CD4-positive, alpha-beta T cell treated with Interleukin-1 beta for 1 hour (primary cell): ENCODE results near the gene CCDC122.
"Not testable (repeated sequence)": the region's sequence is repeated elsewhere in the genome, so short reads cannot be mapped to it uniquely, and the experiment has no call there.

ENCODE experiments used
- DNase-seq, 2 donors: peaks; one replicate each; pipeline ENCODE4 v3.0.0-alpha.2; 2020 to 2022

The CCDC122 gene

GRCh38 chr13:43876366-43876765 lies 3.2 kb downstream of the CCDC122 start:
- no peak for DNase-seq

- peak in 1 of 2 donors; percentile 24 for DNase-seq
Observed at GRCh38 chr13:43874504-43875092, 4.9 kb downstream of the CCDC122 start.

- no peak for DNase-seq
Observed at GRCh38 chr13:43872181-43872580, 7.4 kb downstream of the CCDC122 start.

GRCh38 chr13:43865892-43866291 lies 13.6 kb downstream of the CCDC122 start:
- DNase-seq = no peak

GRCh38 chr13:43864921-43865320 lies 14.6 kb downstream of the CCDC122 start:
- DNase-seq = no peak

- DNase-seq = no peak
Observed at GRCh38 chr13:43861863-43862262, 17.7 kb downstream of the CCDC122 start.

- DNase-seq = no peak
Observed at GRCh38 chr13:43852923-43853404, 26.6 kb downstream of the CCDC122 start.

- DNase-seq = no peak
Observed at GRCh38 chr13:43850873-43851272, 28.7 kb downstream of the CCDC122 start.

- DNase-seq = no peak
Observed at GRCh38 chr13:43848001-43848649, 31.4 kb downstream of the CCDC122 start.

- no peak for DNase-seq
Observed at GRCh38 chr13:43846496-43847158, 32.9 kb downstream of the CCDC122 start.

- no peak for DNase-seq
Observed at GRCh38 chr13:43838909-43839308, 40.6 kb downstream of the CCDC122 start.

- no peak for DNase-seq
Observed at GRCh38 chr13:43835701-43836100, 43.8 kb downstream of the CCDC122 start.

GRCh38 chr13:43831088-43831487 lies 48.5 kb downstream of the CCDC122 start:
- no peak for DNase-seq

- no peak for DNase-seq
Observed at GRCh38 chr13:43830497-43830881, 49.1 kb downstream of the CCDC122 start.

- not testable (repeated sequence) for DNase-seq
Observed at GRCh38 chr13:43824656-43825055, 54.9 kb downstream of the CCDC122 start.

GRCh38 chr13:43822969-43823368 lies 56.6 kb downstream of the CCDC122 start:
- no peak for DNase-seq

- DNase-seq = no peak
Observed at GRCh38 chr13:43816401-43816889, 63.1 kb downstream of the CCDC122 start.

GRCh38 chr13:43815204-43815603 lies 64.3 kb downstream of the CCDC122 start:
- DNase-seq = no peak

GRCh38 chr13:43808676-43809075 lies 70.9 kb downstream of the CCDC122 start:
- DNase-seq = no peak

GRCh38 chr13:43805681-43806128 lies 73.8 kb downstream of the CCDC122 start:
- no peak for DNase-seq

GRCh38 chr13:43805071-43805468 lies 74.5 kb downstream of the CCDC122 start:
- DNase-seq = no peak

- peak in 1 of 2 donors; percentile 51 for DNase-seq
Observed at GRCh38 chr13:43804461-43805070, 75.0 kb downstream of the CCDC122 start.

- DNase-seq = no peak
Observed at GRCh38 chr13:43802511-43802910, 77.0 kb downstream of the CCDC122 start.
